ENCODE measurements around the gene TMEM236. TPM values are rescaled to one million over a fixed set of nuclear protein-coding genes. Genes with fewer than 3 reads are reported as not detected.

The TMEM236 gene
- total and polyA plus RNA-seq, 9 of the 15 experiments (the other 6 are each of a cell fraction or from before 2014, with no cell fraction given), result 0.04 to 0.13 (median 0.04) TPM; not detected in 4

- WGBS (ENCODE audit: insufficient coverage, low coverage, missing lambda C conversion rate), result 21% methylated on average over 13 of the region's 13 CpGs
- Histone ChIP-seq H3K27ac (ENCODE audit: extremely low read depth, low read depth, low read length) (no peak overlapping the region), H3K9me3 (replicated peaks; ENCODE audit: control insufficient read depth, insufficient read depth, low read depth, low read length) (no peaks in the 10 kb centered on the region), H3K27me3 (ENCODE audit: control insufficient read depth in 2 of 2, insufficient read depth in 2 of 2, low read length in 2 of 2) (peaks cover 0 to 3% of the 10 kb centered on the region in 2 experiments; a peak in 1 of 5 replicates), H3K9ac (ENCODE audit: insufficient read depth in 1 of 2, low read depth in 2 of 2, low read length in 2 of 2) (peak overlapping the region in 1 of 2 experiments; percentile 52; a peak in 1 of 4 replicates), H2AFZ (ENCODE audit: low read depth, low read length) (no peak overlapping the region), H3K9me1 (ENCODE audit: control insufficient read depth, insufficient read depth, low read length) (no peaks in the 10 kb centered on the region), H3K4me1 (replicated peaks in 1 of 2; ENCODE audit: control insufficient read depth in 2 of 2, insufficient read depth in 2 of 2, low read length in 2 of 2) (peaks cover 8 to 10% of the 10 kb centered on the region in 2 experiments; a peak in 4 of 5 replicates), H3K36me3 (ENCODE audit: control insufficient read depth, insufficient read depth, low read length) (no peaks in the 10 kb centered on the region), H3K79me2 (ENCODE audit: control insufficient read depth, insufficient read depth, low read length) (no peaks in the 10 kb centered on the region), H4K20me1 (replicated peaks; ENCODE audit: control insufficient read depth, insufficient read depth, low read length) (no peaks in the 10 kb centered on the region), H3K4me3 (no peak overlapping the region), H3K4me2 (ENCODE audit: insufficient read depth, low read length) (no peak overlapping the region)
- DNase-seq (ENCODE audit: extremely low read depth in 1 of 4, low spot score in 3 of 4) (no peak), ATAC-seq (peak; percentile 65; the same call in 2 of the 3 replicates), FAIRE-seq (no peak)
- intact Hi-C loops (cut with micrococcal nuclease) (no loop called here), in situ Hi-C loops (cut with MboI) (no loop called here)
- CTCF ChIA-PET (ENCODE audit: low intra/inter-chr PET ratio), result no interaction called here
- BruUV-seq (replicated peaks), result no TSS peak
- POLR2A ChIA-PET, result interaction anchor here (0.5 to 0.8 kb wide), 2 partner anchors 26 to 127 kb away, joined by 3 read pairs; no protein-coding TSS in a partner anchor
- TF ChIP-seq ELF2 (CRISPR knock-in tag; IDR thresholded peaks at IDR 0.05) (no peak), ZNF407 (IDR thresholded peaks at IDR 0.05; ENCODE audit: low read depth) (no peak), KDM5B (IDR thresholded peaks at IDR 0.05; ENCODE audit: insufficient replicate concordance, low read depth, low read length) (no peak), ZEB2 (IDR thresholded peaks at IDR 0.05) (no peak), ARID4B (CRISPR knock-in tag; IDR thresholded peaks at IDR 0.05) (no peak), KDM4B (IDR thresholded peaks at IDR 0.05; ENCODE audit: borderline replicate concordance in 2 of 2, low read depth in 1 of 2) (no peak)
Measured at GRCh38 chr10:17787087-17787961, 35.3 kb downstream of the TMEM236 start.
